HG03342 (cell line): ENCODE data around the gene DSTYK.
"Not testable (repeated sequence)": the region's sequence is repeated elsewhere in the genome, so short reads cannot be mapped to it uniquely, and the experiment has no call there.

Experiments
- ATAC-seq: cut with Tn5 transposase; IDR thresholded peaks from one replicate; pipeline ENCODE4 v1.9.1; 2021; ENCODE audit warnings: mild to moderate bottlenecking, moderate library complexity; ENCODE audit not compliant: unreplicated experiment

Gene DSTYK

GRCh38 chr1:205217418-205217817, 5.9 kb upstream of the DSTYK start:
- no peak for ATAC-seq

- ATAC-seq: no peak
Observed at GRCh38 chr1:205216588-205216987, 5.1 kb upstream of the DSTYK start.

- no peak for ATAC-seq
Observed at GRCh38 chr1:205214756-205215155, 3.3 kb upstream of the DSTYK start.

- ATAC-seq: peak; percentile 38
Observed at GRCh38 chr1:205211839-205212536, 486 bp upstream of the DSTYK start.

- peak; percentile 19 for ATAC-seq
Observed at GRCh38 chr1:205210756-205211168, 740 bp downstream of the DSTYK start.

- ATAC-seq: no peak
Observed at GRCh38 chr1:205208811-205209210, 2.7 kb downstream of the DSTYK start.

GRCh38 chr1:205205055-205205454, 6.4 kb downstream of the DSTYK start:
- ATAC-seq: no peak

- no peak for ATAC-seq
Observed at GRCh38 chr1:205204552-205204951, 7.0 kb downstream of the DSTYK start.

GRCh38 chr1:205199931-205200299, 11.6 kb downstream of the DSTYK start:
- ATAC-seq: no peak

- no peak for ATAC-seq
Observed at GRCh38 chr1:205199090-205199930, 12.2 kb downstream of the DSTYK start.

- no peak for ATAC-seq
Observed at GRCh38 chr1:205192287-205192686, 19.2 kb downstream of the DSTYK start.

GRCh38 chr1:205191622-205192021, 19.9 kb downstream of the DSTYK start:
- ATAC-seq: no peak

- no peak for ATAC-seq
Observed at GRCh38 chr1:205190845-205191577, 20.5 kb downstream of the DSTYK start.

- ATAC-seq: no peak
Observed at GRCh38 chr1:205189131-205189530, 22.4 kb downstream of the DSTYK start.

GRCh38 chr1:205188596-205188995, 22.9 kb downstream of the DSTYK start:
- no peak for ATAC-seq

GRCh38 chr1:205188098-205188497, 23.4 kb downstream of the DSTYK start:
- no peak for ATAC-seq

- ATAC-seq: no peak
Observed at GRCh38 chr1:205187420-205187819, 24.1 kb downstream of the DSTYK start.

GRCh38 chr1:205186191-205186590, 25.3 kb downstream of the DSTYK start:
- no peak for ATAC-seq

- ATAC-seq: no peak
Observed at GRCh38 chr1:205183676-205184335, 27.7 kb downstream of the DSTYK start.

- no peak for ATAC-seq
Observed at GRCh38 chr1:205182930-205183329, 28.6 kb downstream of the DSTYK start.

- not testable (repeated sequence) for ATAC-seq
Observed at GRCh38 chr1:205180331-205180730, 31.2 kb downstream of the DSTYK start.
